Measurements from ENCODE around the gene IGSF8. TPM values are rescaled to one million over a fixed set of nuclear protein-coding genes. Genes with fewer than 3 reads are reported as not detected.
"Not testable (repeated sequence)": the region's sequence is repeated elsewhere in the genome, so short reads cannot be mapped to it uniquely, and the experiment has no call there.

The IGSF8 gene
- total RNA-seq, 6 experiments from 2014 or later, result 27.5 to 45.7 (median 29.4) TPM

- TF ChIP-seq CTCF (IDR thresholded peaks at IDR 0.05) (no peak), POLR2A (IDR thresholded peaks at IDR 0.05) (no peak)
- 87% methylated on average over 1 of the region's 1 CpG for WGBS (ENCODE audit: insufficient coverage, low coverage, low lambda C conversion rate, missing lambda C conversion rate)
- Histone ChIP-seq H3K4me1 (no peaks in the 10 kb centered on the region), H3K27ac (no peak overlapping the region), H3K27me3 (no peaks in the 10 kb centered on the region), H3K9me3 (no peaks in the 10 kb centered on the region), H3K4me3 (no peak overlapping the region), H3K36me3 (no peaks in the 10 kb centered on the region)
- intact Hi-C loops (cut with DNase I), result no loop called here
- ATAC-seq (no peak), DNase-seq (no peak)
These were observed 41.7 kb downstream of the IGSF8 start for GRCh38 chr1:160056648-160057169.

DNA sequence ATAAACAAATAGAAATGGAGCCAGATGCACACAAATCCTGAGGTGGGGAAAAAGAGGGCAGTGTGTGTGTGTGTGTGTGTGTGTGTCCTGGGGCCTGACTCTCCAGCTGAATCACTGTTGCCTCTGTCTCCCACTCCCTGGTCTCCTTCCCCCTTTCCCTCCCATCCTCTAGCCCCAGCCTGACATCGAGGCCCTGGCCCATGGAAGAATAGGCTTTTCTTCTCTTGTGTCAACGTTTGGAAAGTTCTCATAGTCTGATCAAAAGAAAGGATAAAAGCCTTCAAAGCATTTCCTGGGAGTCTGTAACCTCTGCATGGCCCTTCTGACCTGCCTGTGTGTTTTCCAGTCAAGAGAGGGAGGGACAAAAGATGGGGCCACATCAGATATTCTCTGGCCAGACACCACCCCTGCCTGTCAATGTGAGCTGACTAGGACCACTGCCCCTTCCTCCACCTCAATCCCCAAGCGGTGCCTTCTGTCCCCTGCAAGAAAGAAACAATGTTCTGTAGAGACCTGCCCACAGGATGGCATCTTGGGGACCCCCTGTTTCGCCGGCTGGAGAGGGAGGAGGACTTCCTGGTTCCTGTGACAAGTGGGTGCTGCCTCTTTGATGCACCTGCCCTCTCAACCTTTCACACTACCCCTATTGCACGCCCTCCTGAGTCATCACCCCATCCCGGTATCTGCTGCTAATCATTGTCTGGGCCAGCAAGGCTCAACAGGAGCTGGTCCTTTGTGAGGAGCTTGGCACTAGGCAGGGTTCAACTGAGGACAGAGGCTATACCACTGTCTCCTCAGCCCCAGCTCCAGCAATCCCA is 44.7 kb downstream of the IGSF8 start:
- Histone ChIP-seq H3K36me3 (no peaks in the 10 kb centered on the region), H3K9me3 (no peaks in the 10 kb centered on the region), H3K4me3 (no peak overlapping the region), H3K4me1 (no peaks in the 10 kb centered on the region), H3K27ac (no peak overlapping the region), H3K27me3 (no peaks in the 10 kb centered on the region)
- ATAC-seq (no peak), DNase-seq (no peak)
- intact Hi-C loops (cut with DNase I), result no loop called here
- 40% methylated on average over 5 of the region's 7 CpGs for WGBS (ENCODE audit: insufficient coverage, low coverage, low lambda C conversion rate, missing lambda C conversion rate)
- TF ChIP-seq CTCF (IDR thresholded peaks at IDR 0.05) (no peak), POLR2A (IDR thresholded peaks at IDR 0.05) (no peak)

DNA sequence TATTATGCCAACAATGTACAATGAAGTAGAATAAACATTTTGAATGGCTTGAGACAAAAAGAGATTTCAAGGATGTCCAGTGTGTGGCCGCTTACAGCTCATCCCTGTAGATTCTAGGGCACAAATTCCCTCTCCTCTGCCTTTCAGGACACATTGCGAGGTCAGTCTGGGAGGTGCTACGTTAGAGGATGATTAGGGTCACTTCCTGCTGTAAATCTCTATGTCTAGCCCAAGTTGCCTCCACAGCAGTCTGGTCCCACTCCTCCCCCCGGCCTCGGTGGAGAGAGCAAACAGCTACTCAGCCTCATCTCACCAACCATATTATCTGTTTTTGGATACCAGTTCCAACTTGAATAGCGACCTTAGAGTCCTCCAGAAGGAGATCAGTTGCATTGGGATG is 45.5 kb downstream of the IGSF8 start:
- Histone ChIP-seq H3K27me3 (no peaks in the 10 kb centered on the region), H3K27ac (no peak overlapping the region), H3K9me3 (no peaks in the 10 kb centered on the region), H3K36me3 (no peaks in the 10 kb centered on the region), H3K4me1 (no peaks in the 10 kb centered on the region), H3K4me3 (no peak overlapping the region)
- WGBS (ENCODE audit: insufficient coverage, low coverage, low lambda C conversion rate, missing lambda C conversion rate), result 44% methylated on average over 4 of the region's 6 CpGs
- ATAC-seq (no peak), DNase-seq (no peak)
- intact Hi-C loops (cut with DNase I), result no loop called here
- TF ChIP-seq CTCF (IDR thresholded peaks at IDR 0.05) (no peak), POLR2A (IDR thresholded peaks at IDR 0.05) (no peak)

- WGBS (ENCODE audit: insufficient coverage, low coverage, low lambda C conversion rate, missing lambda C conversion rate), result no CpG with 5 or more reads among the region's 1 CpG
- TF ChIP-seq POLR2A (IDR thresholded peaks at IDR 0.05), result no peak
- TF ChIP-seq CTCF (IDR thresholded peaks at IDR 0.05), result no peak
- Histone ChIP-seq H3K27ac (no peak overlapping the region), H3K27me3 (no peaks in the 10 kb centered on the region), H3K36me3 (no peaks in the 10 kb centered on the region), H3K4me1 (peaks cover 0 to 10% (median 0%) of the 10 kb centered on the region in 4 donors), H3K4me3 (no peak overlapping the region), H3K9me3 (no peaks in the 10 kb centered on the region)
- DNase-seq, result no peak
- intact Hi-C loops (cut with DNase I), result no loop called here
- ATAC-seq, result no peak
These were observed 47.8 kb downstream of the IGSF8 start for GRCh38 chr1:160050619-160051018.

- H3K27ac ChIP-seq; H3K27me3 ChIP-seq; H3K4me3 ChIP-seq; intact Hi-C loops (cut with DNase I); H3K9me3 ChIP-seq; H3K36me3 ChIP-seq; ATAC-seq; DNase-seq: not testable (repeated sequence)
- 58% methylated on average over 2 of the region's 2 CpGs for whole genome bisulfite sequencing (ENCODE audit: insufficient coverage, low coverage, low lambda C conversion rate, missing lambda C conversion rate)
- peaks cover 0 to 14% (median 0%) of the 10 kb centered on the region in 4 donors for H3K4me1 ChIP-seq
These were observed 48.2 kb downstream of the IGSF8 start for GRCh38 chr1:160050182-160050581.
